Amygdala (tissue), 56 donors: ENCODE data around the gene TBL3.

Experiments
- DNase-seq, 56 donors: peaks; one replicate each; lab custom pipeline; 2025; lab: John Stamatoyannopoulos, UW

TBL3 gene

DNA sequence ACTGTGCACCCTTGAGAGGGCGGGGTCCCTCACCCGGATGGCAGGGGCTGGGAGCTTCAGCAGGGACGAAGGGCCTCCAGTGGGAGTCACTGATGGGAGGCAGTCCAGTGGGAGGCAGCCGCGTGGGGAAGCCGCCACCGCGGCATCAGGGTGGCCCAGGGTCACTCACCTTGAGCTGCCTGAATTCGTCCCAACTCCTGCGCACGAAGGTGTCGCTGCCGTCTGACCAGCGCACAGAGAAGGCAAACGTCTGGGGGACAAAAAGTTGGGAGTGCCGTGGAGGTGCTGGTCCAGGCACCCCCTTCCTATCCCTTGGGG is 8.9 kb downstream of the TBL3 start:
- DNase-seq = no peak

DNA sequence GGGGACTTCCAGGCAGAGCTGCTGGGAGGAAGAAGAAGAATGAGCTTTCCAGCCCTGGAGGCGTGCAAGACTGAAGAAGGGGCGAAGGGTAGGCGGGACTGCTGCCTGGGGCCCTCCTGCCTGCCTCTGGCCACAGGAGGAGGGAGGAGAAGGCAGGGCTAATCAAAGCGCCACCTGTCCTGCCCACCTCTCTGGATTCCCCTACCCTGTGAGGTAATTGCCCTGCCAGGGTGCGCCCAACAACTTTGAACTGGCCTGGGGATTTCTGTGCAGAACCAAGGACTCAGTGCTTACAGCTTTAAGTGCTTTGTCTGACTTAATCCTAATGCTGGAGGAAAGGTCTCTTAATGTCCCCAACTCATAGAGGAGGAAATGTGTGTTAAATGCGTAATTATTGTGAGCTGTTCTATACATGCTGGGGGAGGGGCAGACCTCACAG is 9.6 kb downstream of the TBL3 start, which contains the start of gene NOXO1:
Gene NOXO1 (minus strand): TSS at position 72 of the 439 bp plus-strand sequence. CDS start 290 bp downstream, outside the sequence.
- no peak for DNase-seq

DNA sequence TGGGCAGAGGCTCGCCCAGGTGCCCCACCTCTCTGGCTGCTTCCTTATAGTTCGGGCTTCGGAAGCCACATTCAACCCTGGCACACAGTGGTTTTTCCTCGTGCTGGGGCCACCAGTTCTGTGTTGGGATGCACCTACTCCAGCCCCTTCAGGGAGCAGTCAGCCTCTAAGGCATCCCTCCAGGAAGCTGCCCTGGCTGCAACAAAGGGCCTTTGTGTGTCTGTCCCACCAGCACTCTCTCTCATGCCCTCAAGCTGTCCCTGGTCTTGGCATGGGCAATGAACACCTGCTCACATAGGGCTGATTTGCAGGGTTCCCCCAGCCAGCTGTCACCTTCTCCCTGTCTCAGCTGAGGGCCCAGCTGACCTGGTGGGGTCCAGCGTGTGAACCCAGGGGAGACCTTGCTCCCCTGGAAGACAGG is 10.2 kb downstream of the TBL3 start:
- peak in 20 of 56 donors; percentile 11 to 57 (median 34) for DNase-seq

DNA sequence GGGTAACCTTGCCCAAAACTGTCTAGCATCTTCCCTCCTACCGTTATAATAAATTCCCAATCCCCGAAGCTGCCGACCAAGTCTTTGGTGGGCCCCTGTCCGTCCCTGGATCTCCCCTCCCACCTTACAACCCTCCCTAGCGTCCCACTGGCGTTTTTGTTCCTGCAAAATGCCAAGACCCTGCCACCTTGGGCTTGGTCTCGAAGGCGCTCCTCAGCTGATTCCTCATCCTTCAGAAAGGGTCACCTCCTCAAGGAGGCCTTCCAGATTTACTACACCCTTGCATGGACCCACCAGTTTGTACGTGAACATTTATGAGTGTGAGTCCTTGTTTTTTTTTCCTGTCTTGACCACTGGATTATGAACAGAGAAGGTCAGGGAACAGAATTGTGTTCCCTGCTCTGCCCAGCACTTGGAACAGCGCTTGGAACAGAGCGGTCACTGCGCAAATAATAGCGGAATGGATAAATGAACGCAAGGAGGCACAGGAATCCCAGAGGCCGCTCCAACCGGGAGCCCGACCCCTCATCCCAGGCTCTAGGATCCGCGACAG is 11.2 kb downstream of the TBL3 start:
- no peak for DNase-seq

DNA sequence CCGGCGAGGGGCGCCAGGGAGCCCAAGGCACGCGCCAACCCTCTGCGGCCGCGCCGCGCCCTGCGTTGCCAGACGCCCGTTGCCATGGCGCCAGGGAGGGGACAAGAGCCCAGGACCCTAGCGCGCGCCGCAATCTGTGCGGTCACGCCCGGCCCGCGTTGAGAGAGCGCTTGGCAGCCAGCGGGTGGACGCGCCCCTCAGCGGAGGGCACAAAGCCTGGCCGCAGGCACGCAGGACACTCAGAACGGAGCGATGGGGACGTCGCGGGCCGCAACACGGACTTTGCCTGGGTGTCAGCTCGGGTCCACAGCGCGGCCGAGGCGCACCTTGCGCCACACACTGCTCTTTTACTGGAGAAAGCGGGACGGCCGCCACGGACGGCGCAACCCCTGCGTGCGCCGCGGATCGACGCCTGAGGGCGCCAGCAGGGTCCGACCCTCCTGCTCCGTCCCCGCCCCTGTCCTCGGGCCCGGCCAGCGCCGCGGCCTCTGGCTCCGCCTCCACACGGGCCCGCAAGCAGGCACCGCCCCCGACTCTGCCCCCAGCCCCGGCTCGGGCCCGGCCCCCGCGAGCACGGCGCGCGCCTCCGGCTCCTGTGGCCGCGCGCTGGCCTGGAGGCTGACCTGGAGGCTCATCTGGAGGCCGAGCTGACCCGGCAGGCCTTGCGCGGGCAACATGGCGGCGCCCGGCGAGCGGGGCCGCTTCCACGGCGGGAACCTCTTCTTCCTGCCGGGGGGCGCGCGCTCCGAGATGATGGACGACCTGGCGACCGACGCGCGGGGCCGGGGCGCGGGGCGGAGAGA is 11.9 kb downstream of the TBL3 start, which contains the start of gene GFER:
Gene GFER (plus strand): TSS at position 650 of the 803 bp plus-strand sequence. CDS start 26 bp downstream, at position 676.
- peak; percentile 26 to 93 (median 77) for DNase-seq

DNA sequence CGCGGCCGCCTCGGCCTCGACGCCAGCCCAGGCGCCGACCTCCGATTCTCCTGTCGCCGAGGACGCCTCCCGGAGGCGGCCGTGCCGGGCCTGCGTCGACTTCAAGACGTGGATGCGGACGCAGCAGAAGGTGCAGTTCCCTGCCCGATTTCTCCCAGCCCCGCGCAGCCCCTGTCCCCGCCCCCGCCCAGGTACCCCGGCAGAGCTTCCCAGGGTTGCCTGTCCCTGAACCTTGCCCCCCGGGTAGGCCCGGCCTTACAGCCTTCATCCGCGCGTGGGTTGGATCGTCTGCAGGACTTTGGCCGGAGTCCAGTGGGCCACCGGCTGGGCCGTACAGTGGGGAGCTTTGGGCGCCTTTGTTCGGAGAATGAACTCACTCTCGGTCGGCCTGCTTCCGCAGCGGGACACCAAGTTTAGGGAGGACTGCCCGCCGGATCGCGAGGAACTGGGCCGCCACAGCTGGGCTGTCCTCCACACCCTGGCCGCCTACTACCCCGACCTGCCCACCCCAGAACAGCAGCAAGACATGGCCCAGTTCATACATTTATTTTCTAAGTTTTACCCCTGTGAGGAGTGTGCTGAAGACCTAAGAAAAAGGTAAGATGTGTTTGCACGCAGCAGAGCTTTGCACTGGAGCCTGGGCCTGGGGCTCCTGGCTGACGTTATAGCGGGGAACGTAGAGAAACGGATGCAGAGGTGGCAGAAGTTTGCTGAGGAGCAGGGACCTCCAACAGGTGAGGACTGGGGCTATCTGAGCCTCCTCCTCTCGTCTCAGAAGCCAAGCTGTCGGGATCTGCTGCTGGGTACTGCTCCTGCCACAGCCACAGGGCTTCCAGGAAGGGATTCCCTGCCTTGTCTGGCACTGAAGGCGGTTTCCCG is 12.7 kb downstream of the TBL3 start:
- DNase-seq = peak in 4 of 56 donors; percentile 34 to 54 (median 40)

DNA sequence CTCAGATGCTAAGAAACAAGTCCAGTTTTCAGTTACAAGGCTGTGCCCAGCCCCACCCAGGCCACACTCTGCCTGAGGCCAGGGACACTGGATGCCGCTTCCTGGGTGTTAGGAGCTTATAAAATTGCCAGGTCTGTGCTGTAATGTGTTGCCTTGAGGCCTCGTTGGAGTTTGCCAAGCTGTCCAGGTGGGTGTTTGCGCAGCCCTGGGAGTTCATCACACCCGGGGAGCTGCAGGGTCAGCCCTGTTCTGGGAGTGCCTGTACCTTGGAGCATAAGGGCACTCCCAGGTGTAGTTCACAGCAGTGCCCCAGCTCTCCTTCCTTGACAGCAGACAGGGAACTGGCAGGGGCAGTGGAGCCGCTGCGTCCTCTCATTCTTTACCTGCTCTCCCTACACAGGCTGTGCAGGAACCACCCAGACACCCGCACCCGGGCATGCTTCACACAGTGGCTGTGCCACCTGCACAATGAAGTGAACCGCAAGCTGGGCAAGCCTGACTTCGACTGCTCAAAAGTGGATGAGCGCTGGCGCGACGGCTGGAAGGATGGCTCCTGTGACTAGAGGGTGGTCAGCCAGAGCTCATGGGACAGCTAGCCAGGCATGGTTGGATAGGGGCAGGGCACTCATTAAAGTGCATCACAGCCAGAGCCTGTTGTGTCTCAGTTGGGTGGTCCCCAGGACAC is 13.8 kb downstream of the TBL3 start:
- DNase-seq = no peak

DNA sequence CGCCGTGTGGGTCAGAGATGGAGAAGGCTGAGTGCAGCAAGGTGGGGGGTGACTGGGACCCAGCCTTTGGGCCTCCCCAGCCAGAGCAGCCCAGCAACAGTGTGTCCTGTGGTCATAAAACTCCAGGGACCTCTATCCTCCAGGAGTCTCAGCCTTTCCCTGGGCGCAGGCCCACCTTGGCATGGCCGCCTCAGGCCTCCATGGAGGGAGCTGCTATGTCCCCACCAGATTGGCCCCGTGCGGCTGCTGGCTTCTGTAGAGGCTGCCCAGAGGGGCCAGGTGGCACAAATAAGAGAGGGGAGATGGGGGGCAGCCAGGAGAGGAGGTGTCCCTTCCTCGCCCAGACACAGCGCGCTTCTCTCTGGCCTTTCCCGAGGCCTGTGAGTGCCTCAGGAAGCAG is 15.3 kb downstream of the TBL3 start:
- no peak for DNase-seq

DNA sequence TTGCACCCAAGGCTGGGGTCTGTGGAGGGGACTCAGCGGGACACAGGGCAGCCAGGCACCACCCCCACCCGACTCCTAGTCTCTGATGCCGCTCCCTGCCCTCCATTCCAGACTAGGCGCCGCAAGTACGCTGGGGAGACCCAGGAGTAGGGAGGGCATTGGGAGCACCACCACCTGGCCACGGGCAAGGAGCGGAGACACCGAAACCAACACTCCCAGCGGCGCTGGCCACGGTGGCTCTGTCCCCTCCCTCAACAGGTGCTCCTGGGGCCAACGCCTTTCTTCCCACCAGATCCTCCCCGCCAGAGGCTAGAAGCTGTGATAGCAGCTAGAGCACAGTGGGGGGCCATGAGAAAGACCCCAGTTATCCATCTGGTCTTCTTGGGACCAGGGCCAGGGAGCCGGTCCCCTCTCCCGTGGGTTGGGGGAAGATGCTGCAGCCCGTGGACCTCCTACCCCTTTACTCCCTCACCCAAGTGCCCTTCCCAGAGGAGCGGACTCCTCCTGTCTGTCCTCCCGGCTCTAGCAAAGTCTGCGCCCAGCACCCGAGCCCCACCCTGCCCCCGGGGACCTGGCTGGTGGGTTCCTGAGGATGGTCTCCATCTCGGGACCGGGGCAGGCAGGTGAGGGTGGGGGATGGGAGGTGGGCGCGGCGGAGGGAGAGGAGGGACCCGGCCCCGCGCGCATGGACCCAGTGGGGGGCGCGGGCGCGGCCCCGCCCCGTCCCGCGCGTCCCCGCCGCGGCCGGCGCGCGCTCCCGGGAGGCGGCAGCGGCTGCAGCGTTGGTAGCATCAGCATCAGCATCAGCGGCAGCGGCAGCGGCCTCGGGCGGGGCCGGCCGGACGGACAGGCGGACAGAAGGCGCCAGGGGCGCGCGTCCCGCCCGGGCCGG is 17.6 kb downstream of the TBL3 start, which contains the start of gene SYNGR3:
Gene SYNGR3 (plus strand): TSS at position 762 of the 892 bp plus-strand sequence. CDS start 133 bp downstream, outside the sequence.
- DNase-seq = peak in 1 of 56 donors; percentile 12

DNA sequence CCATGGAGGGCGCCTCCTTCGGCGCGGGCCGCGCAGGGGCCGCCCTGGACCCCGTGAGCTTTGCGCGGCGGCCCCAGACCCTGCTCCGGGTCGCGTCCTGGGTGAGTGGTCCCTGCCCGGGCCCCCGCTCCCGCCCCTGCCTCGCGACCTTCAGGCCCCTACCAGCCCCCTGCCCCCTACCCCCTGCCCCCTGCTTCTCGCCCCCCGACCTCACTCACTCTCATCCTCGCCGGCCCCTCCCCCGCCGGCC is 18.2 kb downstream of the TBL3 start:
- no peak for DNase-seq

DNA sequence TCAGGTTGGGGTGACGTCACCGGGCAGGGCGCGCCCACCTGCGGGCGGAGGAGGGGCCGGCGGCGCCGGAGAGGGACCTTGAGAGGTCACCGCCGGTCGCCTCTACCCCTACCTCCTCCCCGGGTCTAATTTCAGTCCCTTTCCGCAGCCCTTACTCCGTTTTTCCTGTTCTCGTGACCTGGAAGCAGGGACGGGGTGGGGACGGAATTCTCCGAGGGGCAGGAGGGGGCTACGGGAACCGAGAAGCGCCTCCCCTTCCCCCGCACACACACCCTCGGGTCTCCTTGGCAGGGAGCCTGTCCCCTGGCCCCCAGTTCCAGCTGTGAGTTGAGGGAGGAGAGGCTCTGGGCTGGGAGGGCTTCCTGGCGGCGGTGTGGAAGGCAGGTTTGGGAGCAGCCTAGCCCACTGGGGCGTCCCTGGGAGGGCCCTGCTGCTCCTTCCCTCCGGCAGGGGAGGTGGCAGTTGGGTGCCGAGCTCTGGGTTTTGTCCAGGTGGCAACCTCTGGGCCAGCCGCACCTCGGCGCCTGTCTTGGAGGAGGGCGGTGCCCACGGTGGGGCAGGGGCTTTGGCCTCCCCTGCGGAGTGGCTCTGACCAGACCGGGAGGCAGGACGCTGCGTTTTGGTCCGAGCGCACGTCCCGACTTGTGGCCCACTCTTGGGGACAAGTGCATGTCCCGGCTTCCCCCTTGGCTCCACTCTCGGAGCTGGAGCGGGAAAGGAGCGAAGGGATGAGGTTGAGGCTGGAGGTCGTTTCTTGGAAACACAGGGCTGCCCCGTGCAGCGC is 18.7 kb downstream of the TBL3 start:
- no peak for DNase-seq

DNA sequence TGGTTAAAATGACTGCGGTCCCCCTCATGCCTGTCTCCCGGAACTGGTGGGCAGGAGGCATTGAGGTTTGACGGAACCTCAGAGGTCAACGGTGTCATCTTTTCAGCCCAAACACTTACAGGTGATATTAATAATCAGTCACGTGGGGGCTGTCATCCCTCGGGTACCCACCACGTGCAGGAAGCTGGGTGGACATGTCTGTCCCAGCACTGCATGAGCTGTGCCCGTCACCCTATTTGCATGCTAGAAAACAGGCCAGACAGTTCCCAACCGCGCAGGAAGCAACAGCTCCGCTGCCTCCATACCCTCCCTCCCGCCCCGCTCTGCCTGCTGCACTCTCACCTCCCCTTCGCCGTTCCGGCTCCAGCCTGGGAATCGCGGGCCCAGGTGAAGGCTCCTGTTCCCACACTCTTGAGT is 19.3 kb downstream of the TBL3 start:
- DNase-seq = peak in 1 of 56 donors; percentile 14

DNA sequence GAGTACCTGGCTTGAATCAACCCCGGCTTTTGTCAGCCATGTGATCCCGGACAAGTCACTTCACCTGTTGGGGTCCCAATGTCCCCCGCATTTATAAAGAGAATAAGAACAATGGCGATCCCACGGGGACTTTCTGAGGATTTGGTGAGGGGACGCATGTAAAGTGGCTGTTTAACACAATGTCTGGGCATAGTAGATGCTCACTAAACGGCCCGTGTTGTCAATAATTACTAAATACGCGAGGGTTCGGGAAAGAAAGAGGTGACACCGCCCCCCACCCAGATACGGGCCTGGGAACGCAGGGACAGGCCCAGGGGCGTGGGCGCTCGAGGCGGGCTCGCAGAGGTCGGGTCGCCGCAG is 19.7 kb downstream of the TBL3 start:
- no peak for DNase-seq

DNA sequence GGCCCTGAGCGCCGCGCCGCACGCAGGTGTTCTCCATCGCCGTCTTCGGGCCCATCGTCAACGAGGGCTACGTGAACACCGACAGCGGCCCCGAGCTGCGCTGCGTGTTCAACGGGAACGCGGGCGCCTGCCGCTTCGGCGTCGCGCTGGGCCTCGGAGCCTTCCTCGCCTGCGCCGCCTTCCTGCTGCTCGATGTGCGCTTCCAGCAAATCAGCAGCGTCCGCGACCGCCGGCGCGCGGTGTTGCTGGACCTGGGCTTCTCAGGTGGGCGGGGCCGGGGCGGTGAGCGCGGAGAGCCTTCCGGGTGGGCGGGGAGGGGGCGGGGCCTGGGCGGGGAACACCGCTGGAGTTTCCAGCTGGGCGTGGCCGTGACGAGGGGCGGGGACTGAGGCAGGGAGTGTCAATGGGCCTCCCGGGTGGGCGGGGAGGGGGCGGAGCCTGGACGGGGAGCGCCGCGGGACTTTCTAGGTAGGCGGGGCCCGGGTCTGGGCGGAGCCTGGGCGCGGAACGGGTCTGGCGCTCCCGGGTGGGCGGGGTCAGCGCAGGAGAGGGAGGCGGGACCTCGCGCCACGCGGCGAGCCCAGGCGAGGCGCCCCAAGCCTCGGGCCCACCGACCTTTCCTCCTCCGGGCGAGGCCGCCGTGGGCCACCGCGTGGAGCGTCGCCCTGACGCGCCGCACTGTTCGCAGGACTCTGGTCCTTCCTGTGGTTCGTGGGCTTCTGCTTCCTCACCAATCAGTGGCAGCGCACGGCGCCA is 20.3 kb downstream of the TBL3 start:
- DNase-seq = peak in 55 of 56 donors; percentile 33 to 94 (median 82)

DNA sequence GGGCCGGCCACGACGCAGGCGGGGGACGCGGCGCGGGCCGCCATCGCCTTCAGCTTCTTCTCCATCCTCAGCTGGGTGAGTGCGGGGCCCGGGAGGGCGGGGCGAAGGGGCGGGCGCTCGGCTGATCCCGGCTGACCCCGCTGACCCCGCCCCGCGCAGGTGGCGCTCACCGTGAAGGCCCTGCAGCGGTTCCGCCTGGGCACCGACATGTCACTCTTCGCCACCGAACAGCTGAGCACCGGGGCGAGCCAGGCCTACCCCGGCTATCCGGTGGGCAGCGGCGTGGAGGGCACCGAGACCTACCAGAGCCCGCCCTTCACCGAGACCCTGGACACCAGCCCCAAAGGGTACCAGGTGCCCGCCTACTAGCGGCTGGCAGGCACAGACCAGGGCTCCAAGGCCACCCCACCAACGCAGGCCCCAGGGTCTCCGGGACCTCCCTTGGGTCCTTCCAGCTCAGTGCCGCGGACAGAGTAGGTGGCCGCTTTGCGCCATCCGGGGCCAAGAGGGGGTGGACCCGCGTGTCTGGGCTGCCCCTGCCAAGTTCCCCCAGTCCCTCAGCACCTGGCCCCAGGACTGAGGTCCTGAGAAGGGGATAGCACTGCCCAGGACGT is 21.0 kb downstream of the TBL3 start:
- no peak for DNase-seq

DNA sequence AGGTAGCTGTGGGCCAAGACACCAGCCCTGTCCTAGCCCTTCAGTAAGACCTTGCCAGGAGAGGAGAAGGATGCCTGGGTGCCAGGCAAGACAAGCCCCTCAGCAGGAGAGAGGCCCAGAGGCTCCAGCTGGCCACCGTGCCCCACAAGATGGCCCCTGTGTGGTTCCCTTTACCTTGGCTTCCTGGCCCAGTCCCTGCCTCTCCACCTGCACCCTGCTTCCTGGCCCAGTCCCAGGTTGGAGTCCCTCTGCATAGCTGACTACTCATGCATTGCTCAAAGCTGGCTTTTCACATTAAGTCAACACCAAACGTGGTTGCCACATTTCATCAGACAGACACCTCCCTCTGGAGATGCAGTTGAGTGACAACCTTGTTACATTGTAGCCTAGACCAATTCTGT is 21.9 kb downstream of the TBL3 start:
- DNase-seq = no peak

DNA sequence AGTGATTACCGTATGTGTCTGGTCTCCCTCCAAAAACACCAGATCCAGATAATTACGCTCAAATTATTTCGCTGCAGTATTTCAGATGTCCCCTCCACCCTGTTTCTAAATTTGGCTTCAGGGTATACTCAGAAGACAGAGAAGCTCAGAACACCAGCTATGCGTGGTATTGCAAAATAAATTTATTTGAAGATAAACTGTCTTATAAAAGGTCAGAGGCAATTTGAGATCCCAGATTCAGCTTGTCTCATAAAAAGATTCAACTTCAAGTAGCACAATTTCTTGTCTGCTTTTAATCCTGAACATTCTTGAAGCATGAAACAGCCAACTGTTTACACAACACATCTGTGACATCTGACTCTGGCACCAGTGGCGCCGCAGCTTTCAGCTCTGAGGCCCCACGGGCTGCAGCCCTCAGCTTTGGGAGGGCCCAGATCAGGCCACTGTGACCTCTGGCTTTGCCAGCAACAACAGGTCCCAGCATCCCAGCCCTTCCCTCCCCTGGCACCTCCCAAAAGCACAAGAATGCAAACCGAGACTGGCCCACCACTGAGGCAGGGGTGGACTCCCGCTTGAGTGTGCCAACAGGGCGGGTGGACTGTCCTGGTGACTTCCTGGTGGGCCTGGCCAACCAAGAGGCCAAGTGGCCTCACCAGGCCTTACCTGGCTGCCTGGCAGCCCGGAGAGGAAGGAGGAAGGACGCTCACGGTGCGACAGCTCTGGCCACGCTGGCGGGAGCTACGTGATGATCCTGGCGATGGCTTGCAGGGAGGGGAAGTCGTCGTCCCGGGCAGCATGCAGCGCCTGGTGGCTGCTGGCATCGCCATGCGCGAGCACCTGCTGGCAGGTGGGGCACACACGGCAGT is 25.9 kb downstream of the TBL3 start:
- DNase-seq = no peak
